Osteoblast (primary cell): ENCODE data around the gene SPATA13. TPM values are rescaled to one million over a fixed set of nuclear protein-coding genes. Genes with fewer than 3 reads are reported as not detected.
A peak's percentile ranks its signal among the peaks of the same experiment; 100 is the strongest.

Experiments
- DNase-seq: peaks from one replicate; pipeline ENCODE4 v3.0.0; 2011; ENCODE audit warnings: low spot score, mixed read lengths; ENCODE audit not compliant: insufficient read length; ENCODE audit errors: missing footprints
- H2AFZ ChIP-seq: 2 replicates; pipeline ENCODE4 v1.6.0; 2011; ENCODE audit warnings: mild to moderate bottlenecking, low read length
- H3K27ac ChIP-seq: 2 replicates; pipeline ENCODE4 v1.5.1; 2011; ENCODE audit warnings: mild to moderate bottlenecking, low read depth, low read length, moderate library complexity
- H3K27me3 ChIP-seq: 2 replicates; pipeline ENCODE4 v1.6.0; 2012; ENCODE audit warnings: mild to moderate bottlenecking, control low read depth, inconsistent platforms, low read length, moderate library complexity; ENCODE audit not compliant: insufficient read depth
- H3K36me3 ChIP-seq: 2 replicates; pipeline ENCODE4 v1.5.1; 2011; ENCODE audit warnings: mild to moderate bottlenecking, low read length, control low read depth, moderate library complexity; ENCODE audit not compliant: insufficient read depth
- H3K4me1 ChIP-seq: 2 replicates; pipeline ENCODE4 v1.5.1; 2011; ENCODE audit warnings: mild to moderate bottlenecking, low read length, control low read depth, moderate library complexity; ENCODE audit not compliant: insufficient read depth
- H3K4me2 ChIP-seq: 2 replicates; pipeline ENCODE4 v1.6.0; 2011; ENCODE audit warnings: mild to moderate bottlenecking, low read length; ENCODE audit not compliant: insufficient read depth
- H3K4me3 ChIP-seq: fragments of 200-600 bp; sonication (generic); 3 replicates; pipeline ENCODE4 v1.5.1; 2012; ENCODE audit warnings: mild to moderate bottlenecking, low read length, inconsistent platforms; ENCODE audit not compliant: insufficient read depth
- H3K79me2 ChIP-seq: 2 replicates; pipeline ENCODE4 v1.6.0; 2012; ENCODE audit warnings: mild to moderate bottlenecking, low read length, control low read depth, inconsistent platforms; ENCODE audit not compliant: insufficient read depth
- H3K9me3 ChIP-seq: 2 replicates; pipeline ENCODE4 v1.5.1; 2011; ENCODE audit warnings: low read depth, low read length, control low read depth
- H4K20me1 ChIP-seq: 2 replicates; pipeline ENCODE4 v1.6.0; 2012; ENCODE audit warnings: mild to moderate bottlenecking, low read length, control low read depth; ENCODE audit not compliant: insufficient read depth
- total RNA-seq: library from RNA; depleted of rRNA; stranded (reverse); fragments of >200 nt; gene quantifications from 2 replicates; pipeline ENCODE4 v1.2.3, GENCODE V29; 2012
- TF ChIP-seq, protein P1 (sequence below): IDR thresholded peaks from 2 replicates; pipeline ENCODE4 v1.5.1; 2011; ENCODE audit warnings: mild to moderate bottlenecking, low read depth, low read length, moderate library complexity; ENCODE audit errors: extremely low read depth

The SPATA13 gene
- total RNA-seq, 1 donor: 40.2 TPM

DNA sequence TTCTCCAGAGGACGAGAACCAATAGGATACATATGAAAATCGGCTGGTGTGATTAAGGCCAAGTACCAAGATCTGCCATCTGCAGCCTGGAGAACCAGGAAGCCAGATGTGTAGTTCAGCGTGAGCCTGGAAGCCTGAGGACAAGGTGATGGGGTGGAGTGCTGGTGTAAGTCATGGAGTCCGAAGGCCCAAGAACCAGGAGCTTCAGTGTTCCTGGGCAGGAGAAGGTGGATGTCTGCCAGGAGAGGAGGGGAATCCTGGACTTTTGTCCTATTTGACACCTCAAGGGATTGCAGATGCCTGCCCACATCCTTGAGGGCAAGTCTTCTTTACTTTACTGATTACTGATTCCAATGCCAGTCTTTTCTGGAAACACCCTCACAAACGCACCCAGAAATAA is 71.5 kb downstream of the SPATA13 start:
- peaks cover 9% of the 10 kb centered on the region for H3K27me3 ChIP-seq
- no peaks in the 10 kb centered on the region for H3K9me3 ChIP-seq
- no peak overlapping the region for H3K27ac ChIP-seq
- no peak for DNase-seq
- H3K4me3 ChIP-seq: no peak overlapping the region
- H3K79me2 ChIP-seq: no peaks in the 10 kb centered on the region
- no peaks in the 10 kb centered on the region for H3K36me3 ChIP-seq
- H3K4me2 ChIP-seq: no peak overlapping the region
- TF ChIP-seq, protein P1, sequence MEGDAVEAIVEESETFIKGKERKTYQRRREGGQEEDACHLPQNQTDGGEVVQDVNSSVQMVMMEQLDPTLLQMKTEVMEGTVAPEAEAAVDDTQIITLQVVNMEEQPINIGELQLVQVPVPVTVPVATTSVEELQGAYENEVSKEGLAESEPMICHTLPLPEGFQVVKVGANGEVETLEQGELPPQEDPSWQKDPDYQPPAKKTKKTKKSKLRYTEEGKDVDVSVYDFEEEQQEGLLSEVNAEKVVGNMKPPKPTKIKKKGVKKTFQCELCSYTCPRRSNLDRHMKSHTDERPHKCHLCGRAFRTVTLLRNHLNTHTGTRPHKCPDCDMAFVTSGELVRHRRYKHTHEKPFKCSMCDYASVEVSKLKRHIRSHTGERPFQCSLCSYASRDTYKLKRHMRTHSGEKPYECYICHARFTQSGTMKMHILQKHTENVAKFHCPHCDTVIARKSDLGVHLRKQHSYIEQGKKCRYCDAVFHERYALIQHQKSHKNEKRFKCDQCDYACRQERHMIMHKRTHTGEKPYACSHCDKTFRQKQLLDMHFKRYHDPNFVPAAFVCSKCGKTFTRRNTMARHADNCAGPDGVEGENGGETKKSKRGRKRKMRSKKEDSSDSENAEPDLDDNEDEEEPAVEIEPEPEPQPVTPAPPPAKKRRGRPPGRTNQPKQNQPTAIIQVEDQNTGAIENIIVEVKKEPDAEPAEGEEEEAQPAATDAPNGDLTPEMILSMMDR: no peak
- no peaks in the 10 kb centered on the region for H4K20me1 ChIP-seq
- no peak overlapping the region for H2AFZ ChIP-seq
- peaks cover 10% of the 10 kb centered on the region for H3K4me1 ChIP-seq

DNA sequence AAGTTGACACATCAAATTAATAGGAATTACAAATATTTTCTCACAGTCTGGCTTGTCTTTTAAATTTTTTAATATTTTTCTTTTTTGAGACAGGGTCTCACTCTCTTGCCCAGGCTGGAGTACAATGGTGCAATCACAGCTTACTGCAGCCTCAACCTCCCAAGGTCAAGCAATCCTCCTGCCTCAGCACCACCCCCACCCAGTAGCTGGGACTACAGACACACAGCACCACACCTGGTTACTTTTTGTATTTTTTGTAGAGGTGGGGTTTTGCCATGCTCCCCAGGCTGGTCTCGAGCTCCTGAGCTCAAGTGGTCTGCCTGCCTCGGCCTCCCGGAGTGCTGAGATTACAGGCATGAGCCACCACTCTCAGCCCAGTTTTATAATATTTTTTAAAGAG is 72.0 kb downstream of the SPATA13 start:
- Histone ChIP-seq H3K27ac (no peak overlapping the region), H3K27me3 (peaks cover 9% of the 10 kb centered on the region)

DNA sequence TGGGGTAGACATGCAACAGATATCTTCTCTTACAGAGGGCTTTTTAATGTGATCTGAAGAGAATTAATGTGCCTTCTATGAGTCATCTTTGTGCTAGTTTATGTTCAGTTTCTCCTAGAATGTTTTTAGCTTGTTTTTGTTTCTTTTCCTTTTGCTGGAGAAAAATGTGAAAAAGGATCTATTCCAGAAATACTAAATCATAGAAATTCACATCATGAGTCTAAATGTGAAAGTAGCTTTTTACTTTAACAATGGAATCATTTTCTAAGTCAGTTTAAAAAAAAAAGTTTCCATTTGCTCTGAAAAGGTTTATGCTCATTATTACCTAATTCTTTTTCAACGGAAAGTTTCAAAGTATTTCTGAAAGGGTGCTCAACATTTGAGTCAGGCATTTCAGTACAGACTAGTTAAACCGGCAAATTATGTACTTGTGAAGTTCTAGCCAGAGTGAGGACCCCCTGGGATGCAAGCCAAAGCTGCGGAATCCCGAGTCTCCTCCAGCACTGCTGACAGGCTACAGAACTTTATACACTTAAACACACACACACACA is 72.9 kb downstream of the SPATA13 start:
- H3K79me2 ChIP-seq: no peaks in the 10 kb centered on the region
- no peaks in the 10 kb centered on the region for H4K20me1 ChIP-seq
- peak overlapping the region; percentile 60 for H3K4me3 ChIP-seq
- H3K4me2 ChIP-seq: peak overlapping the region; percentile 73
- no peaks in the 10 kb centered on the region for H3K9me3 ChIP-seq
- H3K36me3 ChIP-seq: no peaks in the 10 kb centered on the region
- peaks cover 10% of the 10 kb centered on the region for H3K4me1 ChIP-seq
- no peak for DNase-seq
- TF ChIP-seq, protein P1: no peak
- peaks cover 9% of the 10 kb centered on the region for H3K27me3 ChIP-seq
- no peak overlapping the region for H3K27ac ChIP-seq
- peak overlapping the region; percentile 78 for H2AFZ ChIP-seq

More for the DNA sequence above, 72.0 kb downstream of the SPATA13 start:
- TF ChIP-seq, protein P1: no peak
- H3K4me3 ChIP-seq: no peak overlapping the region
- DNase-seq: no peak
- H2AFZ ChIP-seq: no peak overlapping the region
- H3K79me2 ChIP-seq: no peaks in the 10 kb centered on the region
- no peaks in the 10 kb centered on the region for H3K9me3 ChIP-seq
- no peaks in the 10 kb centered on the region for H4K20me1 ChIP-seq
- no peaks in the 10 kb centered on the region for H3K36me3 ChIP-seq
- H3K4me2 ChIP-seq: no peak overlapping the region
- peaks cover 10% of the 10 kb centered on the region for H3K4me1 ChIP-seq

DNA sequence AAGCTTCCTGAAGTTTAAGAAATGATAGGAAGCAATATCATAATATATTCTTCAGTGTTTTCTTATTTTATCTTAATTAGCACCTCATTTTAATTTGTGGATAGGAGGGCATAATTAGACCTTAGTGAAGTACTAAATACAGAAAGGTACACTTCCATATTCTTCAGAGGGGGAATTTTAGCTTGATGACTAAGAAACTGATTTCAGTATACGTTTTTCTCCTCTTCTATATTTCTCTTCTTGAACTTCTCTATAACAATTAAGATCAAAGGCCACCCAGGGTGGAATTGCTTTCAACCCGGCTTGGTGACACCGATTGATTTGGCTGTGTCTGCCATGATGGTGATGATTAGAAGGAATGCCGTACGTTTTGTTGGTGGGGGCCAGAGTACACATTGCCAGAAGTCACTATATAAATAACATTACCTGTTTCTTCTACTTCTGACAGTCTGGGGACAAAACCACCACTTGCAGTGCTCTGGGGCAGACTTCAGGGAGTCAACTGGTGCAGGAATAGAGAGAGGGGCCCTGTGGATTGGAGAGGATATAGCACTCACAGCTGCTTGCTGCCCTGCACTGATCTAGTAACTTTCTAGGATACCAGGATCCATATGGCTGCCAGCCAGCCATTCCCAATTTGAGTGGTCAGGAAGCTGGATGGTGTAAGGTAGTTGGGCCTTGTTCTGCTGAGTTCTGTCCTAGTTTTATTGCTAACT is 73.8 kb downstream of the SPATA13 start:
- H3K9me3 ChIP-seq: no peaks in the 10 kb centered on the region
- peaks cover 4% of the 10 kb centered on the region for H3K27me3 ChIP-seq
- H3K27ac ChIP-seq: no peak overlapping the region
- no peak overlapping the region for H2AFZ ChIP-seq
- TF ChIP-seq, protein P1: no peak
- H3K4me3 ChIP-seq: no peak overlapping the region
- H3K4me2 ChIP-seq: no peak overlapping the region
- no peaks in the 10 kb centered on the region for H3K79me2 ChIP-seq
- no peaks in the 10 kb centered on the region for H4K20me1 ChIP-seq
- peaks cover 10% of the 10 kb centered on the region for H3K4me1 ChIP-seq
- H3K36me3 ChIP-seq: no peaks in the 10 kb centered on the region
- DNase-seq: no peak
